Measurements from ENCODE around the gene CEP83.
A peak's percentile ranks its signal among the peaks of the same experiment; 100 is the strongest.

Gene CEP83

DNA sequence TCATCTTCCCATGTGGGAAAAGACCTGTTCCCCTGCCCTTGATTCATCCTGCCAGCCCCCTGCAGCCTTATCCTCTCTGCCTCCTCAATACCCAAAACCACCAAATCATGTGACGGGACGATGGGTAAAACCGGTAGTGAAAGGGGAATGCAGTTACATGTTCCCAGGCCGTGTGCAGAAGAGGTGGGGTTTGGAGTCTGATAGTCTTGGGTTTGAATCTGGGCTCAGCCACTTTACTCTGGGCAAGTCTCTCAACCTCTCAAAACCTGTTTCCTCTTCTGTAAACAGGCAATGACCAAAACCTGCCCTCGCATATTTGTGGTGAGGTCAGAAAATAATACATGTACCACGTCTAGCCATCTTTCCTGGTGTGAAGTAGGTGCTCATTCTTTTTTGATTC is 188.3 kb downstream of the CEP83 start:
- TF ChIP-seq, protein P1, sequence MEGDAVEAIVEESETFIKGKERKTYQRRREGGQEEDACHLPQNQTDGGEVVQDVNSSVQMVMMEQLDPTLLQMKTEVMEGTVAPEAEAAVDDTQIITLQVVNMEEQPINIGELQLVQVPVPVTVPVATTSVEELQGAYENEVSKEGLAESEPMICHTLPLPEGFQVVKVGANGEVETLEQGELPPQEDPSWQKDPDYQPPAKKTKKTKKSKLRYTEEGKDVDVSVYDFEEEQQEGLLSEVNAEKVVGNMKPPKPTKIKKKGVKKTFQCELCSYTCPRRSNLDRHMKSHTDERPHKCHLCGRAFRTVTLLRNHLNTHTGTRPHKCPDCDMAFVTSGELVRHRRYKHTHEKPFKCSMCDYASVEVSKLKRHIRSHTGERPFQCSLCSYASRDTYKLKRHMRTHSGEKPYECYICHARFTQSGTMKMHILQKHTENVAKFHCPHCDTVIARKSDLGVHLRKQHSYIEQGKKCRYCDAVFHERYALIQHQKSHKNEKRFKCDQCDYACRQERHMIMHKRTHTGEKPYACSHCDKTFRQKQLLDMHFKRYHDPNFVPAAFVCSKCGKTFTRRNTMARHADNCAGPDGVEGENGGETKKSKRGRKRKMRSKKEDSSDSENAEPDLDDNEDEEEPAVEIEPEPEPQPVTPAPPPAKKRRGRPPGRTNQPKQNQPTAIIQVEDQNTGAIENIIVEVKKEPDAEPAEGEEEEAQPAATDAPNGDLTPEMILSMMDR (conservative IDR thresholded peaks at IDR 0.05; ENCODE audit: low read length) = no peak
- no peak overlapping the region for H3K4me3 ChIP-seq (ENCODE audit: low read length)
- DNase-seq (ENCODE audit: low read depth) = no peak

DNA sequence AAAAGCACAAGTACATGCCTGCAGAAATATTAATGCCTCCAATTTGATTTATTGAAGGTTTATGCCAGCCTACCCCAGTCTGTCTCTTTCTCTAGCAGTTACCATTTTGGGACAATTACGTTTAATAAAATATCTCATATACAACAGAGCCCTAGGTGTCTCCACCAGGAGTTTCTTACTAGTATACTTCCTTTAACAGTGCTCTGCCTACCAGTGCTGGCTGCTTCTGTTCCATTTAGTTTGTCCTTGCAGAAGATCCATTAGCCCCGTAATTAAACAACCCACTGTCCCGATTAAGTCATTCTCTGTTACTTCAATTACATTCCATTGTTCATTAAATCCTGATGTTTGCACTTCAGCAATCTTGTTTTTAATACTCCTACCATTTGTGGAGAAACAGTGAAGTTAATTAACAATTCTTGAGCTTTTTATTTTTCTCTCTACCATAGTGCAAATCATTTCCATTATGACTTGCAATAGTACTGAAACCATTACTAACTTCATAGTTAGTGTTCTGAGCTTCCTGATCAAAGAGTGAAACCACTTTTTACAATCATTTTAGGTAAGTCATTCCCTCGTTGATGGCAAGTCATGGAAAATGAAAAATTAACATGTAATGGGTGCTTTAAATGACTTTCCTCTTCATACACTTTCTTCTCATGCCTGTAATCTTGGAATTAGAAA is 190.2 kb downstream of the CEP83 start:
- no peak overlapping the region for H3K4me3 ChIP-seq (ENCODE audit: low read length)

DNA sequence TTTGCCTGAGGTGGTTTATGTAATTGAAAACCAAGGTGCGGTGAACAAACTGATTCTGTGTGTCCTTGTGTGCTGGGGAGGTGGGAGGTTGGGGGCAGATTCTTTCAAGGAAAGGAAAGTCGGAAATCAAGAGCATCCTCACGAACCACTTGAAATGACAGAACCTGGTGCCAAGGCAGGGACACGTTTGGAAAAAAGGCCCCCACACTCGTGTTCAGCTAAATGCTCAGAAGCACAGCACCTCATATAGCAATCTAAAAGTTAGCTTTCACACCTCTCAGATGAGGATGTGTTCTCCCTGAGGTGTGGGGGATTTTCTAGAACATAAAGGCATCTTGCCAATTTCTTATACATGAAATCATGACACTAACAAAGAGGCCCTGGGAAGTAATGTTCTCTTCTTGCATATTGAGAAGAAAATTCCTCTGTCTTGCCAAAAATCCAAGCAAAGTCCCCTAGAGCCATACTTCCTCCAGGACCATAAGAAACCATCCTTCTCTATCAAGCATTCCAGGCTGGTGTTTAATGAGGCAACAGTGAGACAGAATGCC is 191.7 kb downstream of the CEP83 start:
- TF ChIP-seq, protein P1 (conservative IDR thresholded peaks at IDR 0.05; ENCODE audit: low read length) = no peak
- DNase-seq (ENCODE audit: low read depth) = peak; percentile 40

More for the DNA sequence above, 190.2 kb downstream of the CEP83 start:
- DNase-seq (ENCODE audit: low read depth) = no peak
- TF ChIP-seq, protein P1 (conservative IDR thresholded peaks at IDR 0.05; ENCODE audit: low read length) = no peak

DNA sequence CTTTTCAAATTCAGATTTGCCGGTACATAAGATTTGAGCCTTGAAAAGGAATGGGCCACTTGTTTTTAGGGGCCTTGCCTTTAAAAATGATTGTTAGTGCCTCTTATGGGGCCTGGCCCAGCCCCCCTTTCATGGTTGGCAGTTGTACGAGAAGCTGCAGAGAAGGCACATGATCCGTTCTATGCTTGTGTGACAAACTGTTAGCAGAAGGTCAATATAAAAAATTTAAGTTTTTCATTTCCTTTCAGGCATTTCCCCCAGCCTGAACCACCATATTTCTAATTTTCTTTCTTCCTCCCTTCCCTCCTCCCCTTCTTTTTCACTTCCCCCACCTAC is 192.2 kb downstream of the CEP83 start:
- TF ChIP-seq, protein P1 (conservative IDR thresholded peaks at IDR 0.05; ENCODE audit: low read length) = no peak
- DNase-seq (ENCODE audit: low read depth) = no peak
- peak overlapping the region; percentile 24 for H3K4me3 ChIP-seq (ENCODE audit: low read length)

More for the DNA sequence above, 191.7 kb downstream of the CEP83 start:
- H3K4me3 ChIP-seq (ENCODE audit: low read length) = no peak overlapping the region

DNA sequence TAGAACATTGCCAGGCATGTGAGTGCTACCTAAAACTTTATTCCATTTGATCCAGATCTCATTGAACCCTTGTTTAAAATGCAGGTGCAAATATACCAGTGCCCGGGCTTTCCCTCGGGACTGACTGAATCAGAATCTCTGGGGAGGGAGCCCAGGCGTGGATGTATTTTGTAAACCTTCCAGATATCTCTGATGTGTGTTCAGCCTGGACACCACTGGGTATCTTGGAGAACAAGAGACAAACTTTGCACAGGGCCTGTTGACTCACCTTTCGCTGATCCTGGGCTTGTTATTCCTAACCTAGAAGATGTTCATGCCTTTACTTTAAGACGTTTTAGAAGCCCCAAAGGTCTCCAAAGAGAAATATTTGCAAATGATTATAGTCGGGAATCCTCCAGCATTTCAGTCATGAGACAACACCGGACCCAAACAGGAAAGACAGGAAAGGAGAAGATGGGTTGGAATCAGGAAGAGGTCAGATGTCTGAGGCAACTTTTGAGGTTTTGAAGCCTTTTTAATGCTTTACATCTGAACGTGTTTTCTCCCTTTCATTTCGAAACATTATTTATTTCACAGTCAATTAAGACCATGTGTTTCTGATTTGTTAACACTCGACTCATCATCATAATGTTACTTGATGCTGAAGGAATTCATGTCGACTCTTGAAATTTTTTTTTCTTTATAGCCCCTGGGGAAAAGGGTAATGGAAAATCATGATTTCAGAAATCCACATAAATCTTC is 192.7 kb downstream of the CEP83 start:
- H3K4me3 ChIP-seq (ENCODE audit: low read length) = peak overlapping the region; percentile 24
- DNase-seq (ENCODE audit: low read depth) = peak; percentile 95
- TF ChIP-seq, protein P1 (conservative IDR thresholded peaks at IDR 0.05; ENCODE audit: low read length) = no peak

DNA sequence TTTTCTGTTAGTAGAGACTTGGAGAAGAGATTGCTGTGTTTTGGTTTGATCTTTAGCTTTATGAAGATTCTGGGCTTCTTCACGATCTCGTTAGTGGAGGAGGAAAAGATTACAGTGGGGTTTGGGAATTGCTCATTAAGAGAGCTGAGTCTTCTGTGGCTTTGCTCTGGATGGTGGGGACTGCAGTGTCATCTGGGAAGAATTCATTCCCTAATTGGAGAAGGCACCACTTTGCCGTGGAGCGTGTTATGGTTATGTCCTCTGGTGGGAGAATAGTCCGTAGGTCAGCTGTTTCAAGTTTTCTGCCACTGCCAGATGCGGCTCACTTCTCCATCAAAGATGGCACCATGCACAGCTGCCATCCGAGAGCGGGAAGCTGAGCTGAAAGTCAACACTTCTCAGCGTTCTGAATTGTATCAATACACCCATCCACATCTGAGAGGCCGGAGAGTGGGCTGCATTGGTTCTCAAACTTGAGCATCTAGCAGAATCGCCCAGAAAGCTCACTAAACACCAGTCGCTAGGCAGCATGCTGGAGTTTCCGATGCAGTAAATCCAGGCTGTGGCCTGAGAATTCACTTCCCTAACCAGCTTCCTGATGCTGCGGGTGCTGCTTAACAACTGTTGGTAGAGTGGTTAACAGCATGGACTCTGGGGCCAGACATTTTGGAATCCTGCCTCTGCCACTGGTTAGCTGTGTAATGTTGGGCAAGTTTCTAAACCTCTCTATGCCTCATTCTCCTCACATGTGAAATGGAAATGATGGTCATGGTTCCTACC is 193.5 kb downstream of the CEP83 start:
- DNase-seq (ENCODE audit: low read depth) = peak; percentile 79
- no peak overlapping the region for H3K4me3 ChIP-seq (ENCODE audit: low read length)
- TF ChIP-seq, protein P1 (conservative IDR thresholded peaks at IDR 0.05; ENCODE audit: low read length) = no peak

Measured in AG10803 (cell line).